ENCODE data around the gene DNAJB14. TPM values are rescaled to one million over a fixed set of nuclear protein-coding genes. Genes with fewer than 3 reads are reported as not detected.

DNAJB14 gene
- total and polyA plus RNA-seq, 4 donors, result 15.3 to 90.8 (median 33.3) TPM

DNA sequence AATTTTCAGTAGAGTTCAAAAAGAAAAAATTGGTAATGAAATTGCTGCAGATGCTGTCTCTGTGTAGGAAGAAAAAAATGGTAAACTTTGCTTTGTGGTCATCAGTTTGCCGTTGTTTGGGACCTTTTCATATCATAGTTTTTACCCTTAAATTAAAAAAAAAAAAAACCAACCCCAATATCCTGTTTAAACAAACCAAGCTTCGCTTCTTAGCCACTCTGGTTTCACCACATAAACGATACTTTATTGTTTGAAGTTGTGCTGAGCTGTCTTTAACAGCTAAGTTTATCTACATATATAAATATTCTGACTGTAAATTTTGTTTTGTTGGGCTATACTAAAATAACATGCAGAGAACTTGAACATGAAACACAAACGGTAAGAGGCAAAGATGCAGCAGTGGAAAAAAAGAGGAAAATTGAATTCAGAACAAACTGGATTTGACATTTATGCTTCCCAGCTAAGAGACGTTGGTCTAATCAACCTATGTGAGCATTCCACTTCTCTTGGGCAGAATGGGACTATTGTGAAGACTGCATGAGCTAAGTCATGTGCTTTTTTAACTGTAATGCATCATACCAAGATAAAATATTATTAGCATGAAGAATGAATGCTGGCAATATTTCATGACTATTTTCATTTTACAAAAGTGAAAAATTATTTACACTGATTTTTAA is 19.4 kb upstream of the DNAJB14 start:
- no peaks in the 10 kb centered on the region for H3K36me3 ChIP-seq (ENCODE audit: control insufficient read depth in 4 of 4, insufficient read depth in 4 of 4, low read length in 4 of 4)
- WGBS, 2 donors, result 51 to 71% methylated on average over 5 of the region's 5 CpGs
- H3K27ac ChIP-seq (ENCODE audit: low read depth in 1 of 2, low read length in 1 of 2), result no peak overlapping the region
- H3K9me3 ChIP-seq (ENCODE audit: control insufficient read depth in 4 of 4, insufficient read depth in 3 of 4, low read length in 3 of 4), result no peaks in the 10 kb centered on the region
- DNase-seq (no peak), ATAC-seq (ENCODE audit: insufficient read depth, low FRiP score) (no peak)
- H3K4me1 ChIP-seq (ENCODE audit: control insufficient read depth in 5 of 5, insufficient read depth in 5 of 5, low read length in 5 of 5), result no peaks in the 10 kb centered on the region
- no peak for TF ChIP-seq CTCF (IDR thresholded peaks at IDR 0.05; ENCODE audit: control extremely low read depth, extremely low read depth)
- no peaks in the 10 kb centered on the region for H3K27me3 ChIP-seq (ENCODE audit: control insufficient read depth in 3 of 3, insufficient read depth in 3 of 3, low read length in 2 of 3)
- no peak overlapping the region for H3K9ac ChIP-seq (ENCODE audit: insufficient read depth in 1 of 2, low read length in 2 of 2)
- H3K4me3 ChIP-seq, result no peak overlapping the region

DNA sequence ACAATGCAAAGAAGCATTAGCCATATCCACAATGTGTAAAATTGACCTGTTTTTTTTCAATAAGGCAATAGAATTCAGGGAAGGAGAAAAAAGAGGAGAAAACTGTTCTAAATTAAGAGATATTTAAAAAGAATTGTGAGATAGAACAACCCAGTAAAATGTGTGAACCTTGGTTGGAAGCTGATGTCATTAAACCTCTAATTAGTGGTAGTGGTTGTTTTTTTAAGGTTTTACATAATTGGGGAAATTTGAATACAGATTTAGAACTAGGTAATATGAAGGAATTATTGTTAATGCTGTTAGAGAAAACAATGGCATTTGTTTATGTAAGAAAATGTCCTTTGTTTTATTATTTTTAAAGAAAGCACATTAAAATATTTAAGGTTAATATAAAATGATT is 18.8 kb upstream of the DNAJB14 start:
- Histone ChIP-seq H3K27ac (ENCODE audit: low read depth in 1 of 2, low read length in 1 of 2) (no peak overlapping the region), H3K4me1 (ENCODE audit: control insufficient read depth in 5 of 5, insufficient read depth in 5 of 5, low read length in 5 of 5) (no peaks in the 10 kb centered on the region), H3K9ac (ENCODE audit: insufficient read depth in 1 of 2, low read length in 2 of 2) (no peak overlapping the region), H3K9me3 (ENCODE audit: control insufficient read depth in 4 of 4, insufficient read depth in 3 of 4, low read length in 3 of 4) (no peaks in the 10 kb centered on the region), H3K27me3 (ENCODE audit: control insufficient read depth in 3 of 3, insufficient read depth in 3 of 3, low read length in 2 of 3) (no peaks in the 10 kb centered on the region), H3K4me3 (no peak overlapping the region), H3K36me3 (ENCODE audit: control insufficient read depth in 4 of 4, insufficient read depth in 4 of 4, low read length in 4 of 4) (no peaks in the 10 kb centered on the region)
- ATAC-seq (ENCODE audit: insufficient read depth, low FRiP score), result no peak
- TF ChIP-seq CTCF (IDR thresholded peaks at IDR 0.05; ENCODE audit: control extremely low read depth, extremely low read depth), result no peak
- DNase-seq, result no peak

GRCh38 chr4:99961711-99962110 is 15.3 kb upstream of the DNAJB14 start:
- no peak for DNase-seq

More at GRCh38 chr4:99961711-99962110, 15.3 kb upstream of the DNAJB14 start:
- ATAC-seq (ENCODE audit: insufficient read depth, low FRiP score), result no peak
- Histone ChIP-seq H3K36me3 (ENCODE audit: control insufficient read depth in 4 of 4, insufficient read depth in 4 of 4, low read length in 4 of 4) (no peaks in the 10 kb centered on the region), H3K4me3 (no peak overlapping the region), H3K27ac (ENCODE audit: low read depth in 1 of 2, low read length in 1 of 2) (no peak overlapping the region), H3K4me1 (ENCODE audit: control insufficient read depth in 5 of 5, insufficient read depth in 5 of 5, low read length in 5 of 5) (no peaks in the 10 kb centered on the region), H3K27me3 (ENCODE audit: control insufficient read depth in 3 of 3, insufficient read depth in 3 of 3, low read length in 2 of 3) (no peaks in the 10 kb centered on the region), H3K9me3 (ENCODE audit: control insufficient read depth in 4 of 4, insufficient read depth in 3 of 4, low read length in 3 of 4) (no peaks in the 10 kb centered on the region), H3K9ac (ENCODE audit: insufficient read depth in 1 of 2, low read length in 2 of 2) (no peak overlapping the region)
- WGBS, 2 donors, result 98 to 100% methylated on average over 1 of the region's 1 CpG
- no peak for TF ChIP-seq CTCF (IDR thresholded peaks at IDR 0.05; ENCODE audit: control extremely low read depth, extremely low read depth)

Measured in lung (tissue), 12 donors.